Posterior vena cava (tissue), 2 donors: ENCODE results near the gene OR6B2. TPM values are rescaled to one million over a fixed set of nuclear protein-coding genes. Genes with fewer than 3 reads are reported as not detected.

Source experiments
- DNase-seq: peaks from one replicate; pipeline ENCODE4 v3.0.0-alpha.2; 2020; ENCODE audit warnings: low spot score
- intact Hi-C, 2 donors: fragments of 100-400 bp; cut with DNase I; formaldehyde crosslinking; loops; one replicate each; pipeline versions ENCODE4 v1.14.1 to v1.14.2; 2022 to 2023
- total RNA-seq, 2 donors: library from RNA; stranded (reverse); fragmentation: NEBNext Ultra II Directional; extraction: Animal tissue kit (Norgen Biotek cat#: 25700); gene quantifications; one replicate each; pipeline ENCODE4 v1.2.1, GENCODE V29; 2021
- donor health status: DM: yes; HTN: yes; CAD: no.
- donor health status: DM: yes; HTN: yes; CAD: no.

OR6B2 gene
- total RNA-seq, 2 donors from 2014 or later = not detected

DNA sequence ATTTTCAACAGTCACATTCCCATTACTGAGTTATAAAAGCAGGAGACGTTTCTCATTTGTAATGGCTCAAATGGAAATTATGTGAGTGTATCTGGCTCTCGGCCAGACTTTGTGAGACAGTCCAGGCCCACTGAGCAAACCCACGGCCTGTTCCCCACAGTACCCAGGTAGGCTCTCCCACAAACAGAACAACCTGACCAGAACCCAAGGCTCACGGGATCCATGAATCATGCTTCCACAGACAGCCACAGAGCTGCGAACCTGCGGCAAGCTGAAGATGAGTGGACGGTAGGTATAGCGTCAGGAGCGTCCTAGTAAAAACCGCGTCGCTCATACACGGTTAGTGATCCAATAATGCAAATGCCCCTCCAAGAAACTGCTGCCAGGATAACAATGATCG lies 39.3 kb downstream of the OR6B2 start:
- DNase-seq = no peak
- intact Hi-C loops = loop anchor here in 1 of 2 donors (5.0 kb wide), 1 partner anchor 59 kb away; no protein-coding TSS in a partner anchor

DNA sequence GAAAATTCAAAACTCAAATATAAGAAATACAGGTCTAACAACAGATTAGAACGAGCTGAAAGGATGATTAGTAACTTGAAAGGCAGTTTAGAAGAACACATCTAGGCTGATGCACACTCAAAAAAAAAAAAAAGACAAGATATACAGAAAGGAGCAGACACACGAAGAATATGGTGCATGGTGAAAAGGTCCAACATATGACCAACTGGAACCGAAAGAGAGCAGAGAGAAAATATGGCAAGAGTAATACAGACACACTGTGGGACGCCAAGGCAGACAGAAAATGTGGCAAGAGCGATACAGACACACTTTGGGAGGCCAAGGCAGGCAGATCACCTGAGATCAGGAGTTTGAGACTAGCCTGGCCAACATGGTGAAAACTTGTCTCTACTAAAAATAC lies 44.9 kb downstream of the OR6B2 start:
- intact Hi-C loops = loop anchor here in 1 of 2 donors (2.0 to 10.0 kb wide), 2 partner anchors 69 to 941 kb away; no protein-coding TSS in a partner anchor

DNA sequence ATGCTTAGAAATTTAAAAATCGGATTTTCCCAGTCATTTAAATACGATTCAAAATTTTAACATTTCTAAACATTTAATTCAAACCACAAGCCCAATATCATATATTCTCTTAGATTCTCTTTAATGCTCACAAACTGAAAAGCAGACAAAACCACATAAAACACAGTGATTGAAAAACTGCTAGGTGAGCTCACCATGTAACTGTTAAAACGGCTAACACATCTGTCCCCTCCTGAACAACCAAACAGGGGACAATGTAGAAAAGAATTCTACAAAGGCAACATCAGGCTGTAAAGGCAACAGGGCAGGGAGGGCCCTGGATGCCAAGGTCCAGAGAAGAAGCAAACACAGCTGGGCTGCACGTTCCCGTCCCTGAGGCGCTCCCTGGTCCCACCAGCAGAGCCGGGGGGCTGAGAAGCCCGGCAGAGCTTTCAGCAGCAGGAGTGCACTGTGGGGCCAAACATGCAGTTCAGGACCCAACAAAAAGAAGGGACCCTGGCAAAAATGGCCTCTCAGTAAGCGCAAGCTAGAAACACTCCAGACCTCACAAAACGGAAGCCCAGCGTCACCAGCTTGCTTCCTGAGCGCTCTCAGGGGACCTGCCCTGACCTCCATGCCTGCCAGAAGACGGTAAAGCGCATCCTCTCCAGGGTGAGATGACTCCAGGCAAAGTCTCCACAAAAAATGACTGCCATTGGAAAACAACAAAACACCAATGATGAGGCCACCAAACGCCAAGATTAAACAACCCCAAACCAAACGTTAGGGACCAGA lies 45.6 kb downstream of the OR6B2 start:
- intact Hi-C loops = loop anchor here in 1 of 2 donors (2.0 to 10.0 kb wide), 3 partner anchors 42 to 940 kb away; no protein-coding TSS in a partner anchor
- DNase-seq = no peak

More for the DNA sequence above, 44.9 kb downstream of the OR6B2 start:
- DNase-seq = no peak

DNA sequence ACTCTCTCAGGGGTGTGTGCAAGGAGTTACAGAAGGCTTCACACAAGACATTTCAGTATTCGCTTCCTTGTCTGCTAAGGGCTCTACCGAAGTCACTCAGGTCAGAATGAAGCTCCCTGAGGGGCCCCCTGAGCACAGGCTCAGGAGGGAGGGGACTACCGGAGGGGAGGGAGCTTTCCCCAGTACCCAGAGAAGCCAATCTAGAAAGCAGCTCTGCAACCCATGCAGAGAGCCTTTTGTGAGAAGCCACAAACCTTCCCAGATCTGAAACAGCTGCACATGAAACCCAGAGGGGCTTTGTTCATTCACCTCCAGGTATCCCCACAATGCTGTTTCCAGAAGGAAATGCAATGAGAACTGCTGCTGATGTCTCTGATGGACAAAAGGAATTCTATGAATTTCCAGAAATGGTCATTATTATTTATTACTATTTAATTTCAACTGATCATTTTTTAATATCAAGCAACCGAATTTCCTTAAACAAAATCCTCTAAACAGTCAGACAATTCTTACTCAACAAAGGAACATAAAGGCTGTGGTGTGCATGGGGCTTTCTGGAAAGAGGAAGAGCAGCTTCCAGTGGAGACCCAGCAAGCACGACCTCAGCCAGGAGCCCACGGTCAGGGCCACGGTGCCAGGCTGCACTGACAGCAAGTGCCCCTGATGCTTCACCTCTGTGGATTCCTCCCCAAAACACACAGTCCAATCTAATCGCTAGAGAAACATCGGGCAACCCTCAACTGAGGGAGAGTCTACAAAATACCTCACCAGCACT lies 47.0 kb downstream of the OR6B2 start:
- DNase-seq = no peak
- intact Hi-C loops = loop anchor here in 1 of 2 donors (5.0 to 10.0 kb wide), 2 partner anchors 41 to 938 kb away; no protein-coding TSS in a partner anchor

Other genes with a start within 250 kb of the OR6B2 start
- 10 to 100 TPM; 63.9 to 70.1 TPM for gene NDUFA10, start 5.1 kb downstream of the OR6B2 start, total RNA-seq
- gene OR6B3, start 23.1 kb upstream of the OR6B2 start, total RNA-seq = not detected
- gene COPS9, start 105.9 kb upstream of the OR6B2 start, total RNA-seq = 100 to 1,000 TPM in 1 of 2 donors, 10 to 100 TPM in 1; 93.3 to 127 TPM
- gene OTOS, start 110.2 kb upstream of the OR6B2 start, total RNA-seq = not detected